ENCODE measurements around the gene ZNF793.

The ZNF793 gene

DNA sequence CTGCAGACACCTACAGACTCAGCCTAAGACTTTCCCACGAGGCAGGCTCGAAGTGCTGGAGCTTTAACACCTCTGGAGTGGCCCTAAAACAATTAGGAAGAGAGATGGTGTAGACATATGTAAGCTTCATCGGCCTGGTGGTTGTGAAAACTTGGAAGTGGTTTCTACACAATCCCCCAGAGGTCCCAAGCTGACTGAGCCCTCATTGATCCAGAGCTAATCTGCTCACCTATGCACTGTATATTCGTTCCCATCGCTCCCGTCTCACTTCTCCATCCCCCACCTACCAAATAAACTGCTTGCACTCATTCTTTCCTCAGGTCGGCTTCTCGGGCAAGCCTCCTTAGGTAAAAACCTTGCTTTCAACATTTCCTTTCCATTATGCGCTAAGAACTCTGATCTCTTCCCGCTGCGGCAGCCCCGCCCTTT, 767 bp upstream of the ZNF793 start:
- H3K4me2 ChIP-seq (ENCODE audit: low read length), result peak overlapping the region; percentile 67
- peaks cover 3% of the 10 kb centered on the region; the same call in 1 of the 2 replicates for H3K9me3 ChIP-seq (ENCODE audit: low read length)
- no peak for TF ChIP-seq EZH2 (IDR thresholded peaks at IDR 0.05; ENCODE audit: borderline replicate concordance, low read length)
- no peak for TF ChIP-seq CTCF (IDR thresholded peaks at IDR 0.05; ENCODE audit: low read length)
- no peaks in the 10 kb centered on the region for H4K20me1 ChIP-seq (ENCODE audit: insufficient read depth, low read length)
- 0 out of 2 replicates have a peak overlapping the region, but pooled peaks have one; percentile 1 for H2AFZ ChIP-seq (ENCODE audit: low read length)
- peaks cover 13% of the 10 kb centered on the region for H3K4me1 ChIP-seq (ENCODE audit: insufficient read depth, low read length, severe bottlenecking)
- H3K4me3 ChIP-seq (ENCODE audit: low read depth, low read length, poor library complexity, severe bottlenecking), result peak overlapping the region; percentile 76
- H3K9me2 ChIP-seq (ENCODE audit: low read depth, low read length), result no peaks in the 10 kb centered on the region
- H3K36me3 ChIP-seq (ENCODE audit: insufficient read depth, low read length), result peaks cover 24% of the 10 kb centered on the region
- peak overlapping the region; percentile 67 for H3K9ac ChIP-seq (ENCODE audit: low read length)
- no peaks in the 10 kb centered on the region for H3K27me3 ChIP-seq (ENCODE audit: insufficient read depth, low read length)
- H3K79me2 ChIP-seq (ENCODE audit: insufficient read depth, low read length), result no peaks in the 10 kb centered on the region
- H3F3A ChIP-seq (ENCODE audit: insufficient read depth, low read length), result no peaks in the 10 kb centered on the region
- H3K27ac ChIP-seq (ENCODE audit: low read depth, low read length, poor library complexity, severe bottlenecking), result peak overlapping the region; percentile 81

DNA sequence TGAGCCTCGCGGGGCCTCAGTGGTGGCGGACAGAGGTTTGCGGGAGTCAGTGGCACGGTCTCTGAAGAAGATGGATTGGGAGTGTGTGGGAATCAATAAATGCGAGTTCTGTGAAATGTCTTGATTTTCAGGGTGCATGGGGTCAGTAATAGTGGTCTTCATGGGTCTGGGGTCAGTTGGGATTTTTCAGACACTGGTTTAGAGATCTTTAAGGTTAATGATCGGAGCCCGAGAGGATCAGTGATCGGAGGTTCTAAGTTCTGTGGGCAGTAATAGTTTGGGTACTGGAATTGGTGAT, 377 bp downstream of the ZNF793 start:
- Histone ChIP-seq H3K9ac (ENCODE audit: low read length) (peak overlapping the region; percentile 67), H3K4me1 (ENCODE audit: insufficient read depth, low read length, severe bottlenecking) (peaks cover 13% of the 10 kb centered on the region), H3K9me2 (ENCODE audit: low read depth, low read length) (no peaks in the 10 kb centered on the region), H3K27me3 (ENCODE audit: insufficient read depth, low read length) (no peaks in the 10 kb centered on the region), H3K79me2 (ENCODE audit: insufficient read depth, low read length) (no peaks in the 10 kb centered on the region), H3K9me3 (ENCODE audit: low read length) (peaks cover 5% of the 10 kb centered on the region; the same call in 1 of the 2 replicates), H3K36me3 (ENCODE audit: insufficient read depth, low read length) (peaks cover 35% of the 10 kb centered on the region), H2AFZ (ENCODE audit: low read length) (no peak overlapping the region), H3K4me3 (ENCODE audit: low read depth, low read length, poor library complexity, severe bottlenecking) (peak overlapping the region; percentile 76), H3F3A (ENCODE audit: insufficient read depth, low read length) (no peaks in the 10 kb centered on the region), H3K27ac (ENCODE audit: low read depth, low read length, poor library complexity, severe bottlenecking) (peak overlapping the region; percentile 81), H4K20me1 (ENCODE audit: insufficient read depth, low read length) (no peaks in the 10 kb centered on the region), H3K4me2 (ENCODE audit: low read length) (peak overlapping the region; percentile 67)
- TF ChIP-seq EZH2 (IDR thresholded peaks at IDR 0.05; ENCODE audit: borderline replicate concordance, low read length) (no peak), CTCF (IDR thresholded peaks at IDR 0.05; ENCODE audit: low read length) (no peak)

- Histone ChIP-seq H4K20me1 (ENCODE audit: insufficient read depth, low read length) (no peaks in the 10 kb centered on the region), H3K9me2 (ENCODE audit: low read depth, low read length) (no peaks in the 10 kb centered on the region), H3K27ac (ENCODE audit: low read depth, low read length, poor library complexity, severe bottlenecking) (no peak overlapping the region), H3K4me3 (ENCODE audit: low read depth, low read length, poor library complexity, severe bottlenecking) (no peak overlapping the region), H3K79me2 (ENCODE audit: insufficient read depth, low read length) (no peaks in the 10 kb centered on the region), H3K4me1 (ENCODE audit: insufficient read depth, low read length, severe bottlenecking) (peaks cover 8% of the 10 kb centered on the region), H3K4me2 (ENCODE audit: low read length) (no peak overlapping the region), H2AFZ (ENCODE audit: low read length) (no peak overlapping the region), H3K9me3 (ENCODE audit: low read length) (peaks cover 8% of the 10 kb centered on the region), H3K36me3 (ENCODE audit: insufficient read depth, low read length) (peaks cover 61% of the 10 kb centered on the region), H3F3A (ENCODE audit: insufficient read depth, low read length) (no peaks in the 10 kb centered on the region), H3K9ac (ENCODE audit: low read length) (no peak overlapping the region), H3K27me3 (ENCODE audit: insufficient read depth, low read length) (no peaks in the 10 kb centered on the region)
- TF ChIP-seq EZH2 (IDR thresholded peaks at IDR 0.05; ENCODE audit: borderline replicate concordance, low read length), result no peak
- TF ChIP-seq CTCF (IDR thresholded peaks at IDR 0.05; ENCODE audit: low read length), result no peak
These were observed 4.4 kb downstream of the ZNF793 start for GRCh38 chr19:37511186-37511585.

Data from OCI-LY1 (cell line).